GM20000 (cell line): ENCODE results near the gene GADD45GIP1.

Experiments used
- DNase-seq: peaks from one replicate; pipeline ENCODE4 v3.0.0; 2012; ENCODE audit warnings: low spot score
- CTCF ChIP-seq: IDR thresholded peaks from 2 replicates; pipeline ENCODE4 v1.5.1; 2012; ENCODE audit warnings: mild to moderate bottlenecking, control low read depth; ENCODE audit errors: extremely low read depth, missing control alignments

The GADD45GIP1 gene

GRCh38 chr19:12993562-12993961, 36.5 kb upstream of the GADD45GIP1 start:
- DNase-seq, result no peak
- no peak for TF ChIP-seq CTCF

GRCh38 chr19:12992729-12993128, 35.7 kb upstream of the GADD45GIP1 start:
- DNase-seq, result no peak
- TF ChIP-seq CTCF, result no peak

GRCh38 chr19:12991296-12991695, 34.3 kb upstream of the GADD45GIP1 start:
- TF ChIP-seq CTCF, result no peak
- DNase-seq, result no peak

DNA sequence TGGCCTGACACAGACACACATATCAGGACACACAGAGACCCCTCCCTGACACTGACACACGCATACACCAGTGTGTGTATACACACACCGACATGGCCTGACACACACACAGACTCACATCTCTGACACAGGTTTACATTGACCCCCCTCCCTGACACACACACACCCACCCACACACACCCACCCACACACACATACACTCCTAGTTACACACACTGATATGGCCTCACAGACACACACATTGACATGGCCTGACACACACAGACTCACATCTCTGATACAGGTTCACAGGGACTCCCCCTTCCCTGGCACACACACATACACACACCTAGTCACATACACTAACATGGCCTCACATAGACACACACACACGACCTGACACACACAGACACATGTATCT, 33.8 kb upstream of the GADD45GIP1 start:
- DNase-seq, result no peak
- no peak for TF ChIP-seq CTCF

DNA sequence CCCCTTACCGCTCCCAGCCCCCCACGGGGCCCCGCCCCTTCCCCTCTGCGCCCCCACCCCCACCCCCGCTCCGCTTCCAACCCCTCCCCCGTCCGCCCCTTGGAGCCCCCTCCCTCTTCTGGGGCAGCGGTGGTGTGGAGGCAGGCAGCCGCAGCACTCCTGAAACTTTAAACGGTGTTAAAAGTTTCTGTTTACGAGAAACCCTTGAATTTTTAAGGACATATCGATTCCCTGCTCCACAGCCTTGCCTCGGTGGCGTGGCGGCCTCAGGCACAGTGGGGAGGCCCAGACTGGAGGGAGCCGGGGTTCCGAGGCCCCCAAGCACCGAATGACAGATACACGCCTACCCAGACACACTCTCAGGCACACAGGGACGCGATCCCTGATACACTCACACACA, 33.4 kb upstream of the GADD45GIP1 start:
- DNase-seq, result no peak
- TF ChIP-seq CTCF, result no peak

DNA sequence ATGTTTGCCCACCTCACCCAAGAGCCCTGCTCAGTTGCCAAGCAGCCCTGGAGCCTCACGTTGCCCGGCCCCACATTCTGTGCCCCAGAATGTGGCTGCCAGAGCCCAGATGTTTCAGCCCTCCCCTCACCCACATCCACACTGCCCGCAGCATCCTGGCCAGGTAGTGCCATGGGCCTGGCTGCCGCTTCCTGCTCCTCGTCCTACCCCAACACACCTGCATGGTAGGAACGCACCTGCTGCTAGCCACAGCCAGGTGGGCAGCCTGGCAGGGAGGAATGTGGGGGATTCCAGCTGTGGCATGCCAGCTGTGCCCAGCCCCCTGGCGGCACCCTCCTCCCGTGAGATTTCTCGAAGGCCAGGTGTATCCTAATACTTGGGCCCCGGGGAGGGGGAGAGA, 30.8 kb upstream of the GADD45GIP1 start:
- TF ChIP-seq CTCF, result no peak

DNA sequence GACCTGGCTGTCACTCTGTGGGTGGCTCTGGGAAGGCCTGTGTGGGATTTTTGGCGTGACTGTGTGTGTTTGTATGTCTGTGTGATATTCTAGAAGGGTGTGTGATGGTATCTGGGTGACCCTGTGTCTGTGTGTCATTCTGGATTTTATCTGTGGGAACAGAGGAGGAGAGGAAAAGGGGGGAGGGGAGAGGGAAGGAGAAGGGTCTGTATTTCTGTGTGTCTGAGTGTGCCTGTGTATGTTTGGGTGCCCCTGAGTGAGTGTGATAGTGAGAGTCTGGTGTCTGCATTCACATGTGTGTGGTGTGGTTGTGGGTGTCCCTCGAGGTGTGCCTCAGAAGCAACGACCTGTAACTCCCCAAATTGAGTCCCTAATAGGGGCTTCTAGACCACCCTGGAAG, 30.2 kb upstream of the GADD45GIP1 start:
- no peak for DNase-seq
- no peak for TF ChIP-seq CTCF

More for the DNA sequence above, 30.8 kb upstream of the GADD45GIP1 start:
- no peak for DNase-seq
